HG02852 (cell line): Measurements from ENCODE around the gene ZFYVE16.
A peak's percentile ranks its signal among the peaks of the same experiment; 100 is the strongest.
"Not testable (repeated sequence)": the region's sequence is repeated elsewhere in the genome, so short reads cannot be mapped to it uniquely, and the experiment has no call there.

Source experiments
- ATAC-seq: cut with Tn5 transposase; IDR thresholded peaks from one replicate; pipeline ENCODE4 v1.9.1; 2021; ENCODE audit warnings: mild to moderate bottlenecking, moderate library complexity; ENCODE audit not compliant: unreplicated experiment

Gene ZFYVE16

DNA sequence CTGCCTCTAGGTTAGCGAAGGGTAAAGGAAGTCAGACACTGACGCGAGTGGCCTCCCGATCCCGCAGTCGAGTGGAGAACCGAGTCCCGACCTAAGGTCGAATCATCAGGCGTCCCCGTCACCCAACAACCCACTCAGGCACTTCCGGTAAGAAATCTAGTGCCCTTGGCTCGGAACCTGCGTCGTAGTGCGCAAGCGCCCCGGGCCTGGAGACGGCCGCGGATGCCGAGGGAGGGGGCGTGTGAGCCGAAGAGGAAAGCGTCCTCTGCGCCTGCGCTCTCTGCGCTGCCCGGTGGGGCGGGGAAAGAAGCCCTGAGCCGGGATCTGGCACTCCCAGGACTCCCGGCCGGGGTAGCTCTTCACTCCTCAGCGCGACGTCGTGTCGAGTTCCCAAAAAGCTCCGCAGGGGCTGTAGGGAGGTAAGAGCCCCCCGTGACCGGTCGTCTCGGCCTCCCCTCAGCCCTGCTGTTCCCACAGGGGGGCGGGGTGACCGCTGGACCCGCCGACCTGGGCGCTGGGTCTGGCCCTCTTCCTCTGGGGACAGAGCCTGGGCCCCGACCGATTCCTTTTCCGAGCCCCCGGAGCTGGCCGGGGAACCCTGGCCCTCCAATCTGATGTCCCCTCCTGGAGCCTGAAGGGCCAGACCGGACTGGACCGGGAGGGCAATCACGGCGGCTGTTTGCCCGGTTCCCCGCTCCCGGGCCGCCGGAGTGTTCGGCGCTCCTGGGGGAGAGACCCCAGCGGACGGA lies at the start of gene ZFYVE16:
ZFYVE16 (plus strand) TSS at position 330 of the 749 bp plus-strand sequence. CDS start 26,084 bp downstream, outside the sequence.
- peak; percentile 88 for ATAC-seq

DNA sequence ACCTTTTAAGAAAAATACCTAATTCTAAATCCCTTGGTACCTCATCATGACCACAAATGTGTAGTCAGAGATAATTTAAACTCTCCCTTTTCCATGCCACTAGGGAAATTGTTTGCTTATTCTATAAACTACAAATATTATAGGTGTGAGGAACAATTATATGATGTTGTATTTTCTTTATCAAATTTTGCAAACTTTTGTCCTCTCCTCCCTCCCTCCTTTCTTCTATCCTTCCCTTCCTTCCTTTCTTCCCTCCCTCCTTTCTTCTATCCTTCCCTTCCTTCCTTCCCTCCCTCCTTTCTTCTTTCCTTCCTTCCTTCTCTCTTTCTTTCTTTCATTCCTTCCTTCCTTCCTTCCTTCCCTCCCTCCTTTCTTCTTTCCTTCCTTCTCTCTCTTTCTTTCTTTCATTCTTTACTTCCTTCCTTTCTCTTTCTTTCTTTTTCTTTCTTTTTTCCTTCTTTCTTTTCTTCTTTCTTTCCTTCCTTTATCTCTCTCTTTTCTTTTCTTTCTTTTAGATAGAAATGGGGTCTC lies 46.9 kb upstream of the ZFYVE16 start:
- ATAC-seq: no peak

DNA sequence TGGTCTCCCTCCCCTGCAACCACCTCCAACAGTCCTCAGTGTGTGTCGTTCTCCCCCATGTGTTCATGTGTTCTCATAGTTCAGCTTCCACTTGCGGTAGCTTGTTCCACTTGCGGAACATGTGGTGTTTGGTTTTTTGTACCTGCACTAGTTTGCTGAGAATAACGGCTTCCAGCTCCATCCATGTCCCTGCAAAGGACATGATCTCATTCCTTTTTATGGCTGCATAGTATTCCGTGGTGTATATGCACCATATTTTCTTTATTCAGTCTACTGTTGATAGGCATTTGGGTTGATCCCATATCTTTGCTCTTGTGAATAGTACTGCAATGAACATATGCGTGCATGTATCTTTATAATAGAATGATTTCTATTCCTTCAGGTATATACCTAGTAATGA lies 43.0 kb upstream of the ZFYVE16 start:
- ATAC-seq: no peak

DNA sequence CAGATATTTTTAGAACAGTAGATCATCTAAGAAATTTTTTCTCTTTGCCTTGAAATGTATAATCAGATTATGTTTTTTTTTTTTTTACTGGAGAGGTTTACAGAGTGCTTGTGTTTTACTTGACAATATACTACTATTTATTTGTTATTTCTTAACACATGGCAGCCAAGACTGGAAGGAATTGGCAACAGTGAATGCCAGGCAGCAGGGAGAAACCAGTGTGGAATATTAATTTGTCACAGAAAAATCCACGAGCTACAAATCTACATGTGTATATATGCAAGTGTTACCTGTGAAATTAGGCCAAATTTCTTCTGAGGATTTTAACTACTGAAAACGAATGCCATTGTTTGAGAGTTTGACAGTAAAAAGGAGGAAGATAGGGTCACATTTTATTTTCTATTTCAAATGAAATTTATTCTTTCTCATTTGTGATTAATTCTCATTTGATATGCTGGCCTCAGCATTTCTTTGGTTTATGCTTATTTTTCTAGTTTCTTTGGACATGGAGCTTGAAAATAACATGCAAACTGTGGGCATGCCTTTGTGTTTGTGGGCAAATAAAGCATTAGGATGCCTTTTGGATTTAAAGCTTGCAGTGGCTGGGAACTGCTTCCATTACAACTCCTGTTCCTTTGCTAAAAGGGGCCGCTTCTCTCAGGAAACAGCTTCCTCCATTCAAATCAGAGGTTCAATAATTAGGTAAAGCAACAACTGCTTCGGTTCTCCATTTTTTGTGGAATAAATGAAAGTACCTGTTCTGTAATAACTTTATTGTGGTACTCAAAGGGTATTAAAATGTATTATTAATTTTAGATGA lies 39.0 kb upstream of the ZFYVE16 start:
- no peak for ATAC-seq

DNA sequence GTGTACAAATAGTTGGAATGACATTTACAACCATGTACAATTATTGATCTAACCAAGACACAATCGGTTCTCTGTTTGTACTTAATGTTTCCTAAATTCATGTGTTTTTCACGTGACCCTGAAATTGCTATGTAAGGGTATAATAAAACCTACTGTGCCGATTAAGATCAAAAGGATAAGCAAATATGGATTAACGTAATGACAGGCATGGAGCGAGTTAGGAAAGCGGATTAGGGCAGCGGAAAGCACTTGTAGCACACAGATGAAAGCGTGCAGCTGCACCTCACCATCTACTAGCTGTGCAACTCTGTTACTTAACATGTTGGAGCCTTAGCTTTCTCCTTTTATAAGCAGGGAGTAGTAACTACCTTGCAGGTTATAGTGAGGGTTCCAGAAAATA lies 38.3 kb upstream of the ZFYVE16 start:
- no peak for ATAC-seq

DNA sequence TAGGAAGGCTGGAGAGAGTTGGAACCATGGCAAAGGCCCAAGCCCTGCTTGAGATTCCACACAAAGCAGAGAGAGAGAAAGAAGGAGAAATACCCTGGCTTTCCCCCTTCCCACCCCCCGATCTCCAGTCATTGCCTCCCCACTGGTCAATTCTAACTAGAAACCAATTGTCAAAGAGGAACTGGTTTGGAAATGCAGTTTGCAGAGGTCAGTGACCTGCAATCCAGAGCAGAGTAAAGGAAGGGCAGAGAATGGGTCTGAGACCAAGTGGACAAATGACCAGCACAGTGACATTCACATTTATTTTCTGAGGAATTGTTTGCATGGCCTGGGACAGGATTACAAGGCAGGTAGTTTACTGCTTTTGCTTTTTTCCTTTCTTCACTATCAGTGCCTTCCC lies 37.5 kb upstream of the ZFYVE16 start:
- no peak for ATAC-seq

DNA sequence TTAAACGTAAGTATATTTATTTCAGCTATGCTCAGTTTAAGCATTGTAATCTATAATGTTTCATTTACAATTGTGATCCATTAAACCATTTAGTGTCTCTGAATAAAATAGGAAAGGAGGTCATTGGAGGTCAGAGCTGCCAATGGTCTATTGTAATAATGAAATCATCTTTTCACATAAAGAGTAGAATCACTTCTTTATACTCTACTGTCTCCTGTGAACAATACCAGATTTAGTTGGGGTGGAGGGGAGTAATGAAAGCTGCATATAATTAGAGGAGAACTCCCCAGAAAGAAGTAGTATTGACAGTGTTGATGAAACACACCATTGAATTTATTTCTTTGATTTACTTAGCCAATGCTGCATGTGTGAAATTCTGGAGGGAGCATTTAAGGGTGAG lies 35.1 kb upstream of the ZFYVE16 start:
- no peak for ATAC-seq

DNA sequence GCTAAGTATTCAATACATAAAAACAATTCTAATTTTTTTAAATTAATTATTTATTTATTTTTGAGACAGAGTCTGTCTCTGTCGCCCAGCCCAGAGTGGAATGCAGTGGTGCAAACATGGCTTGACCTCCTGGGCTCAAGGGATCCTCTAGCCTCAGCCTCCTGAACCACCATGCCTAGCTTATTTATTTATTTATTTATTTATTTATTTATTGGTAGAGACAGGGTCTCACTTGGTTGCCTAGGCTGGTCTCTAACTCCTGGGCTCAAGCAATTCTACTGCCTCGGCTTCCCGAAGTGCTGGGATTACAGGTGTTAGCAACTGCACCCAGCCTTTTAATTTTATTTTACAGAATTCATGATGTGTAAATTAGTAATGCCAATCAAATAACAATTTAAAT lies 33.7 kb upstream of the ZFYVE16 start:
- no peak for ATAC-seq

DNA sequence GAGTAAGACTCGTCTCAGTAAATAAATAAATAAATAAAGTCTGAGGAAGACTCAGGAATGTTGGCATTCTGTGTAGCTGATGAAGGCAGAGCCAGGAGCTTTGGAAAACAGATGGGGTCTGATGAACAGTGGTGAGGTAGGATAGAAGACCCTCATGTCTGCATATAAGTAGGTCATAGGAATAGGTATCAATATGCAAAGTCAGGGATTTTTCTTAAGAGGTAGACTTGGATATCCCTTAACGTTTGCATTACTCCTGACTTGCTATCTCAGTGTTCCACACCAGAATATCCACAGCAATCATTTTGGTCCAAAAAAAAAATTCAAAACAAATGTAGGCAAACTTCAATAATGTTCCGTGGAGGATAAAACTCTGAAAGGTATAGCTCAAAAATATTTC lies 31.3 kb upstream of the ZFYVE16 start:
- ATAC-seq: no peak

DNA sequence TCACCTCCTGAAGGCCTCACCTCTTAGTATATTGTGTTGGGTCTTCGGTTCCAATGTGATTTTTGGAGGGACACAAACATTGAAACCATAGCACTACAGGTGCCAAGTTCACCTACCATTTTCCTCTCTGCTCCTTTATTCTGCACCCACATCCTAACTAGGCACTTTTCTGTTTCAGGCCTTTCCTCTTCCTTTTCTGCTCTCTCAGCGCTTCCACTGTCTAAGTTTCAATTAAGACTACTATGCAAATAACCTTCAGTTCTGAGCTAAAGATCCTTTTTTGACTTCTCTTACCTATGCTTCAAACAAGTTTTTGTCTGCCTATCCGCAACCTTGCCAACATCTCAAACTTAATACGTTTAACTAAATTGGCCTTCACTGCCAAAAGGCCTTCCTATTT lies 25.4 kb upstream of the ZFYVE16 start:
- ATAC-seq: no peak

DNA sequence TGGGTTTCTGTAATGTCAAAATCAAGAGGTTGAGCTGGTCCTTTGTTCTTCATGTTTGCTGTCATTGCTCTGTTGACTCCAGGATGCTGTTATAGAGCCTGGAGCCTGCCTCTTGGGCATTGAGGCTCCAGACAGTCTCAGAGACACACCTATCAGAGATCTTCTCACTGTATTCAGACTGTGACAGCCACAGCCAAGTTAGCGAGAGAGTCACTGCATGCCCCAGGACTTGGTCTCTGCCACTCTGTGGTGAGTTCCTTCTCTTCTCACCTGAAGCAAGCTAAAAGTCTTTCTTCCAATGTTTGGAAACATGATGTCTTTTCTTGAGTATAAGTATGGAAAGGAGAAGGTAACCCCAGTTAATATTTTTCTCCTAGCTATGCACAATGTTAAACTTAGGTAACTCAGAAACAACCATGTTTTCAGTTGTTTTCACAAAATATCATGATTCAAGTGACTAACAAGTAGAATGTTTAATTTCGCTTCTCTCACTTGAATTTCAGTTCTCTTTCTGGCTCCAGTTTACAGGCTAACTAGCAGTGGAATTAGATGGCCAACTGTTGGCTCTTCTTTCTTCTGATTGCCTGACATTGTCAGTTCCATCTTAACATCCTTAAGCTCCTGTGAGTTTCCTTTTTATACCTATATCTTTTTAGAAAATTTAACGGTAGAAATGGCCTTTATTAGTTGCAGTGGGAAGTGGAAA lies 20.6 kb upstream of the ZFYVE16 start:
- no peak for ATAC-seq

DNA sequence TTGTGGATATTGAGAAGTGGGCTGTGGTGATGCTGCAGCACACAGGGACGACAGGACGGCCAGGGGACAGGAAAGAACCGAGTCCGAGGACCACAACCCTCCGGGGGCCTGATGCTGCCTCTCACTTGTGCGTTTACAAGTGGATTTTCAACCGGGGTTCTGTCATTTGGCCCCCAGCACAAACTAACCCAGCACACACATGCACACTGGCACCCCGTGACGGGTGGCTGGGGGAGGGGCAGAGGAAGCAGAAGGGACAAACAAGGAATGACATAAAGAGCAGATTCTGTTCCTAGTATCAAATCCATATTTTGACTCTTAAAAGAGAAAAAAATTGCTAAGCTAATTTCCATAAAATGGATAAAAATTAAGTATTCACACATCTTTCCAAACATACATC lies 18.3 kb upstream of the ZFYVE16 start:
- ATAC-seq: no peak

DNA sequence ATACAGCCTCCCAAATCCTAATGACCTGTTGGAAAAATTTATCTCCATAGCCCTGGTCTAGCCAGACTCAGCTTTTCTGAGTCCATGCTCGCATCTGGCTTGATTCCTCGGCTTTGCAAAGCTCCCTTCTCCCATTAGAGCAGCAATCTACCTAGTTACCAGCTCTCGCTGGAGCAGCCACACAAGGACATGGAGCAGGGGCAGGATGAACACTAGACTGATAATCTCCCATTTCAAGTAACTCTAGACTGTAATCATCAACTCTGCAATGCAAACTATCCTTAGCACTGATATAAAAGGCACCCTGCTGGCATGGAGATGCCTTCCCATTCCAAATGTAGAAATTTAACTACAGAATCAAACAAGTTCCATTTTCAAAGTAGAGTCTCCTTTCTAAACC lies 17.5 kb upstream of the ZFYVE16 start:
- not testable (repeated sequence) for ATAC-seq

DNA sequence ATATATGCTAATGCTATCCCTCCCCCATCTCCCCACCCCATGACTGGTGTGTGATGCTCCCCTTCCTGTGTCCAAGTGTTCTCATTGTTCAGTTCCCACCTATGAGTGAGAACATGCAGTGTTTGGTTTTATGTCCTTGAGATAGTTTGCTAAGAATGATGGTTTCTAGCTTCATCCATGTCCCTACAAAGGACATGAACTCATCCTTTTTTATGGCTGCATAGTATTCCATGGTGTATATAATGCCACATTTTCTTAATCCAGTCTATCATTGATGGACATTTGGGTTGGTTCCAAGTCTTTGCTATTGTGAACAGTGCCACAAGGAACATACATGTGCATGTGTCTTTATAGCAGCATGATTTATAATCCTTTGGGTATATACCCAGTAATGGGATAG lies 16.6 kb upstream of the ZFYVE16 start:
- ATAC-seq: not testable (repeated sequence)

DNA sequence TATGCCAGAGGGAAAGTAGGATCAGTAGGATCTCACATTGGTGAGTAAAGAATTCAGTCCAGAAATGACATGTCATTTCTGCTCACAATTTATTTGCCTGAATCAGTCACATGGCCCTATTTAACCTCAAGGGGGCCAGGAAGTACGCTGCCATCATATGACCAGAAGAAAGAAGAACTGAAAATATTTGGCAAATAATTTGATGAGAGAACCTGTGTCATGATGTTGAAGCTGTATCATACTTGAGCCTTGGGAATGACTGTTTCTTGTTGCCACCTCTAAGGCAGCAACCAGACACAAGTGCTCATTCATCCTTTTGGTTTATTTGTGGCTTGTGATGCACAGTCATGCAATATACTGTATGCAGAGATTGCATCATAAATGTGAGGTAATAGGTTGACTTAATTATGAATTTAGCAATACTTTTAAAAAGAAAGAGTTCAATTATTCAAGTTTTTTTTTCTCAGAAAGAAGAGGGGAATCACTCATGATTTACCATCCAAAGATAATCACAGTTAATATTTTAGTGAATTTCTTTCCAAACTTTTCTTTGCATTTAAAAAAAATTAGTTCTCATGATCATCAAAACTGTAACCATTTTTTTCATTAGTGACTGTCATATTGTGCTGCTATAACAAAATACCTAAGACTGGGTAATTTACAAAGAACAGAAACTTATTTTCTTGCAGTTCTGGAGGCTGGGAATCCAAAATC lies 8.2 kb upstream of the ZFYVE16 start:
- ATAC-seq: peak; percentile 71

DNA sequence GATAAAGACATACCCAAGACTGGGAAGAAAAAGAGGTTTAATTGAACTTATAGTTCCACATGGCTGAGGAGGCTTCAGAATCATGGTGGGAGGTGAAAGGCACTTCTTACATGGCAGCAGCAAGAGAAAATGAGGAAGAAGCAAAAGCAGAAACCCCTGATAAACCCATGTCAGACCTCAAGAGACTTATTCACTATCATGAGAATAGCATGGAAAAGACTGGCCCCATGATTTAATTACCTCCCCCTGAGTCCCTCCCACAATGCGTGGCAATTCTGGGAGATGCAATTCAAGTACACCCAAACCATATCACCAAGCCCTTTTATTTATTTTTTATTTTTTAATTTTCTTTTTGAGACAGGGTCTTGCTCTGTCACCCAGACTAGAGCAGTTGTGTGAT lies 7.5 kb upstream of the ZFYVE16 start:
- not testable (repeated sequence) for ATAC-seq

DNA sequence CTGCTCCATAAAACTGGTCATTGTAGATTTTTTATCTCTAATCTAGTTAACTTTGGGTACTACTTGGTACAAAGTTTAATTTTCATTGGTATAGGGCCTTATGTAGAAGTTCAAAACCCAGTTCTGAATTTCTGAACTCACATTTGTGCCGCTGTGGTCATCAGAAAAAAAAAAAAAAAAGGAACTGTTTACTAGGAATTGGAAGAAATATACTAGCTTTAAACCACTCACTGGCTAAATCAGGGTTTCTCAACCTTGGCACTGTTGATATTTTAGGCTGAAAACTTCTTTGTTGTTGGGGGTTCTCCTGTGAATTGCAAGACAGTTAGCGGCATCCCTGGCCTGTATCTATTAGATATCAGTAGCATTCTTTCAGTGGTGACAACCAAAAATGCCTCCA lies 4.1 kb upstream of the ZFYVE16 start:
- no peak for ATAC-seq

DNA sequence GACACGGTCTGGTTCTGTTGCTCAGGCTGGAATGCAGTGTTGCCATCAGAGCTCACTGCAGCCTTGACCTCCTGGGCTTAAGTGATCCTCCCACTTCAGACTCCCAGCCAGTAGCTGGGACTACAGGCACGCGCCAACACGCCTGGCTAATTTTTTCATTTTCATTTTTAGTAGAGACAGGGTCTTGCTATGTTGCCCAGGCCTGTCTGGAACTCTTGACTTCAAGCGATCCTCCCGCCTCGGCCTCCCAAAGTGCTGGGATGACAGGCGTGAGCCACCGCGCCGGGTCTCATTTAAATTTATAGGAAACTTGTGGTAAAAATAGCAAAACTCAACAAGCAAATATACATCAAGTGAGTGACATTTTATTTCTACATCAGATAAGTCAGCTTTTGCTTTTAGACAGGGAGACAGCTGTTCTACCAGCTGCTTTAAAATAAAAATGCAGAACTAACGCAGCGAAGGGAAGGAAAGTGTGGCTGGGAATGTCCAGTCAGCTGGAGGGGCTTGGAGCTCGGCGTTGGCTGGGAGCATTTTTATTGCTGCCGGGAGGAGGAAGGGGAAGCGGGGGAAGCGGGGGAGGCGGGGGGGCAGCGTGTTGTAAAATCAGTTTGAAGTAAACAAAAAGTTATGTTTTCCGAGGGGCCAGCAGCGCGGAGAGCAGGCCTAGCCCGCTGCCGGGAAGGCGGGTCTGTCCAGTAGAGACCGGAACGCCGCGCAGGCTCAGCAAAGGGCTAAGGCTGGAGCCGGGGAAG lies 707 bp upstream of the ZFYVE16 start:
- no peak for ATAC-seq

DNA sequence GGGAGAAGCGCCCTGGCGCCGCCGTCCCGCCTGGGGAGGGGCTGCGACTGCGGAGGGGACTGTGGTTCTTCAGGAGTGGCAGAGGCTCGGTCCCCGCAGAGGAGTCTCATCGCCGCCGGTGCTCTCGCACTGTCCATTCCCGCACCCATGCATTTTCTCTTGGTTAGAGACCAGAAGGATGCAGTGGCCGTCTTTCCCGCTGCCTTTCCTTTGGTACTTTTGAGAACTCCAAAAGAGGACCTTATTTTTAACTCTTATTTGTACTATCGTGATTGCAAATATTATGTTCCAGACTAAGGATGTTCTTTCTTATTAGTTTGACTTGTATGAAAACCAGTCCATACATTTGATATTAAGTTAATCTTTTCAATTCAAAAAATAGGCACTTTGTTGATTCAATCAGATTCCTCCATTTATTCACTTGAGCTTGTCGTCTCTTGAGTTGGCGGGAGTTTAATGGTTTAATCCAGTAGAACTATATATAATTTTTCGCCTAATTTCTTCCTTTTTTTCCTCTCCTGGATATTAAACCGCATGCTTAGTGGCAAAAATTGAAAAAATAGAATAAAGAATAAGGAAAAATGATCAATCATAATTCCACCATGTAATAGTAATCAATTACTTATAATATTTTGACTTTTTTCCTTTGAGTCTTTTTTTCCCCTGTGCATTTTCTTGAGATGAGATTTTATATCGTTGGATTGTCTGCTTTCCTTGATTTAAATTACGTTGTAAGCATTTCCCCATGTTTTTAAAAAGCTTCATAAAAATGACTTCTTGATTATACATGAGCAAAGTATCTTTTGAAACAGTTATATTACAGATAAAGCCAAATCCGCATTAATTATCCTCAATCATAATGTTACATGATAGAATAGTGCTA lies 861 bp downstream of the ZFYVE16 start:
- peak; percentile 50 for ATAC-seq
